Duodenal mucosa (tissue), 2 donors: ENCODE measurements around the gene TSPAN8.

Experiments
- H3K27ac ChIP-seq: one replicate; pipeline ENCODE4 v1.7.0; 2013; ENCODE audit warnings: low read depth, low read length
- H3K27me3 ChIP-seq, 2 donors: one replicate each; pipeline ENCODE4 v1.7.0; 2013; ENCODE audit warnings: low read length in 2 of 2, control low read depth in 1 of 2; ENCODE audit not compliant: insufficient read depth in 2 of 2, control insufficient read depth in 1 of 2
- H3K36me3 ChIP-seq, 2 donors: one replicate each; pipeline ENCODE4 v1.7.0; 2013; ENCODE audit warnings: low read length in 2 of 2, control low read depth in 1 of 2; ENCODE audit not compliant: insufficient read depth in 2 of 2, control insufficient read depth in 1 of 2
- H3K4me1 ChIP-seq, 2 donors: one replicate each; pipeline ENCODE4 v1.7.0; 2013; ENCODE audit warnings: low read length in 2 of 2, control low read depth in 1 of 2; ENCODE audit not compliant: insufficient read depth in 2 of 2, control insufficient read depth in 1 of 2
- H3K4me3 ChIP-seq, 2 donors: one replicate each; pipeline ENCODE4 v1.7.0; 2013; ENCODE audit warnings: low read length in 2 of 2, low read depth in 1 of 2
- H3K9ac ChIP-seq, 2 donors: one replicate each; pipeline ENCODE4 v1.7.0; 2013; ENCODE audit warnings: low read length in 2 of 2, low read depth in 1 of 2
- H3K9me3 ChIP-seq, 2 donors: one replicate each; pipeline ENCODE4 v1.7.0; 2013; ENCODE audit warnings: low read length in 2 of 2, control low read depth in 1 of 2; ENCODE audit not compliant: control insufficient read depth in 1 of 2

Gene TSPAN8

DNA sequence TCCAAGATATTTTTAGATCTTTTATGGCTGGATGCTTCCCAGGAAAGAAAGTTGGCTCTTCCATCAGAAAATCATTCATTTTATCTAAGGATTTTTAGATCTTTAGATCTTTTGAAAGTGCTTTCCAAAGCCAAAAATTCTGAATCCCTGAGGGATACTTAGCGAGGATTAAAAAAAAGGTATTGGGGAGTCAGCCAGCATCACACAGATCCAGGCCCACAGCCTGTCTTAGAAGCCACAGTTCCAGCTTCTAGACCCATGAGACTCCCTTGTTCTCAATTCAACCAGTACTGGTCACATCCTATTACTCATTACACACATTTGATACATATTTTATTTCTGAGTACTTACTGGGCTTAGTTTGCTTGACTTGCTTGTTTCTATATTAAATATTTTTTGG, 49.9 kb downstream of the TSPAN8 start:
- no peak overlapping the region for H3K9ac ChIP-seq
- H3K4me1 ChIP-seq: no peaks in the 10 kb centered on the region
- no peaks in the 10 kb centered on the region for H3K9me3 ChIP-seq
- H3K27me3 ChIP-seq: no peaks in the 10 kb centered on the region
- H3K4me3 ChIP-seq: no peak overlapping the region
- no peak overlapping the region for H3K27ac ChIP-seq
- H3K36me3 ChIP-seq: peaks cover 0 to 8% of the 10 kb centered on the region in 2 donors

DNA sequence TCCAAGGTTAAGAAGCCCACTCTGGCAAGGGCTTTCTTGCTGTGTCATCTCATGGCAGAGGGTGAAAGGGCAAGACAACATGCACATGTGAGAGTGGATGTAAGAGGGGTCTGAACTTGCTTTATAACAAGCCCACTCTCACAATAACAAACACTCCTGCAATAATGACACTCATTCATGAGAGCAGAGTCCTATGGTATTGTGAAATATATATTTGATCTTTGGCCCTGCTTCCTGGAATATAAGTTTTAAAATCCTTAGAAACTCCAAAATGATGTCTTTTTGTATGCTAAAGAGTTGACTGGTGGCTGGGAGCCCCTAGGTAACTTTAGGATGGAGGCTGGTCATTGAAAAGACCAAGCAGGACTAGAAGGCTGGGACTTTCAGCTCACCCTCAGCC, 51.8 kb downstream of the TSPAN8 start:
- no peaks in the 10 kb centered on the region for H3K27me3 ChIP-seq
- no peak overlapping the region for H3K9ac ChIP-seq
- H3K4me1 ChIP-seq: no peaks in the 10 kb centered on the region
- H3K9me3 ChIP-seq: no peaks in the 10 kb centered on the region
- H3K4me3 ChIP-seq: no peak overlapping the region
- H3K36me3 ChIP-seq: peaks cover 0 to 5% of the 10 kb centered on the region in 2 donors
- no peak overlapping the region for H3K27ac ChIP-seq

DNA sequence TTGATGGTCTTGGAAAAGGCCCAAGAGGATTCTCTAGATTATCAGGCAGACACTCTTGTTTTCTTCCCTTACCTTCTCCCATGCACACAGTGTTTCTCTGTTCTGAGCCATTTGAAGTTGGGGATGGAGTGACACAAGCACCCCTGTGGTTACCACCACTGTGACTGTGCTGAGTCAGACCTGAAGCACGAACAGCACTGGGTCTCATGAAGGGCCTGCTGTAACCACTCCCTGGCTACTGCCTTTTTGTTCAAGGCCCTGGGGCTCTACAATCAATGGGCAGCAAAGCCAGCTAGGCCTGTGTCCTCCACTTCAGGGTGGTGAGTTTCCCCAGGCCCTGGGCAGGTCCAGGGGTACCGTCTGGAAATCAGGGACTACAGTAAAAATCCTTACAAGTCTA, 65.5 kb downstream of the TSPAN8 start:
- Histone ChIP-seq H3K27ac (no peak overlapping the region), H3K9me3 (peaks cover 0 to 4% of the 10 kb centered on the region in 2 donors), H3K36me3 (no peaks in the 10 kb centered on the region), H3K4me3 (no peak overlapping the region), H3K9ac (no peak overlapping the region), H3K27me3 (no peaks in the 10 kb centered on the region), H3K4me1 (no peaks in the 10 kb centered on the region)

DNA sequence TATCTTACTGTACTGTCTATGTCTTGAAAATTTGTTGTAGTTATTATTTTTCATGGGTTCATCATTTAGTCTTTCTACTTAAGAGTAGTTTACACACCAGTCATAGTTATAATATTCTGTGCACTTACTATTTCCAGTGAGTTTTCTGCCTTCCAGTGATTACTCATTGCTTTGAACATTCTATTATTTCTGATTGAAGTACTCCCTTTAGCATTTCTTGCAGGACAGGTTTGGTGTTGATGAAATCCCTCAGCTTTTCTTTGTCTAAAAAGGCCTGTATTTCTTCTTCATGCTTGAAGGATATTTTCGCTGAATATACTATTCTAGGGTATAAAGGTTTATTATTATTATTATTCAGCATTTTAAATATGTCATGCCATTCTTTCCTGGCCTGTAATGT, 66.8 kb downstream of the TSPAN8 start:
- Histone ChIP-seq H3K4me1 (no peaks in the 10 kb centered on the region), H3K27ac (no peak overlapping the region), H3K9me3 (peaks cover 0 to 4% of the 10 kb centered on the region in 2 donors), H3K9ac (no peak overlapping the region), H3K36me3 (no peaks in the 10 kb centered on the region), H3K4me3 (no peak overlapping the region), H3K27me3 (no peaks in the 10 kb centered on the region)

DNA sequence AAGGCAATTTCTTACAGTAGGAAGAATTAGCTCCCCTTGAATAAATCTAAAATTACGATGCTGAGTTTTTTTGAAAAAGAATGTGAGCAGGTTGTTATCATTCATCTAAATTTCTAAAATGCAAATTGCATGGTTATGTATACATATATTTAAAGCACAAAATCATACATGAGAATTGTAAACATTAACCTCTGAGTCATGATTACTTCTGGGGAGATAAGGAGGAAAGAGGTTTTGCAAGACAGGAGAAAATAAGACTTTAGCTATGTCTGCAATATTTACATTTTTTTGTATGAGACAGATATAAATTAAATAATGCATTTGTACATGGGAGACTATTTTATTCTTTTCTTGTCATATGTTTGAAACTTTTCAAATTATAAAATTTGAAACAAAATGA, 72.2 kb downstream of the TSPAN8 start:
- Histone ChIP-seq H3K9me3 (no peaks in the 10 kb centered on the region), H3K4me1 (no peaks in the 10 kb centered on the region), H3K27ac (no peak overlapping the region), H3K36me3 (no peaks in the 10 kb centered on the region), H3K9ac (no peak overlapping the region), H3K27me3 (no peaks in the 10 kb centered on the region), H3K4me3 (no peak overlapping the region)

DNA sequence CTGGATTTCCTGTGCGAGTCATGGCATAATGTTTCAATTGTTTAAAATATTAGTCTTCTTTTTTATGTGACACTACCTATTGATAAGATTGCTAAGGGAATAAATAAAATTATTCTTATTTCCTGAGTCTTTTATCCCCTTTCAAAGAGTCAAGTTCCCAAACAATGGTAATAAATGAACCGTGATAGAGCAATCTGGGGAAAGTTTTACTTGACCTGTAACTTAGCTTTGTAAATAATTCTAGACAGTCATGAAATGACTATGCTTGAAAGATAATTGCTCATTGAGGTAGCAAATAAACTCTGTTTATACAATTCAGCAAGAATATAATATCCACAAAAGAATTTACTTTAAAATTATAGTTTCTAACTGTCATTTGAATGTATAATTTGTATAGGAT, 82.1 kb downstream of the TSPAN8 start:
- Histone ChIP-seq H3K4me1 (no peaks in the 10 kb centered on the region), H3K9me3 (no peaks in the 10 kb centered on the region), H3K36me3 (no peaks in the 10 kb centered on the region), H3K4me3 (no peak overlapping the region), H3K27ac (no peak overlapping the region), H3K27me3 (no peaks in the 10 kb centered on the region), H3K9ac (no peak overlapping the region)
